ENCODE results near the gene TEX29.

Gene TEX29

GRCh38 chr13:111339366-111340143 lies 19.1 kb downstream of the TEX29 start:
- no peak for DNase-seq (ENCODE audit: low read depth)

GRCh38 chr13:111341886-111342285 lies 21.4 kb downstream of the TEX29 start:
- DNase-seq (ENCODE audit: low read depth) = no peak

GRCh38 chr13:111342721-111343120 lies 22.3 kb downstream of the TEX29 start:
- no peak for DNase-seq (ENCODE audit: low read depth)

- no peak for DNase-seq (ENCODE audit: low read depth)
Measured at GRCh38 chr13:111343186-111343805, 22.9 kb downstream of the TEX29 start.

GRCh38 chr13:111344471-111345191 lies 24.2 kb downstream of the TEX29 start:
- no peak for DNase-seq (ENCODE audit: low read depth)

GRCh38 chr13:111345682-111346081 lies 25.2 kb downstream of the TEX29 start:
- no peak for DNase-seq (ENCODE audit: low read depth)

- DNase-seq (ENCODE audit: low read depth) = no peak
Measured at GRCh38 chr13:111346101-111346680, 25.7 kb downstream of the TEX29 start.

- no peak for DNase-seq (ENCODE audit: low read depth)
Measured at GRCh38 chr13:111347438-111347837, 27.0 kb downstream of the TEX29 start.

GRCh38 chr13:111353508-111353907 lies 33.1 kb downstream of the TEX29 start:
- DNase-seq (ENCODE audit: low read depth) = no peak

- DNase-seq (ENCODE audit: low read depth) = no peak
Measured at GRCh38 chr13:111354789-111355188, 34.3 kb downstream of the TEX29 start.

GRCh38 chr13:111356795-111357194 lies 36.4 kb downstream of the TEX29 start:
- DNase-seq (ENCODE audit: low read depth) = no peak

- DNase-seq (ENCODE audit: low read depth) = no peak
Measured at GRCh38 chr13:111359237-111359915, 38.9 kb downstream of the TEX29 start.

- no peak for DNase-seq (ENCODE audit: low read depth)
Measured at GRCh38 chr13:111359930-111360329, 39.5 kb downstream of the TEX29 start.

- DNase-seq (ENCODE audit: low read depth) = no peak
Measured at GRCh38 chr13:111360452-111360851, 40.0 kb downstream of the TEX29 start.

- DNase-seq (ENCODE audit: low read depth) = no peak
Measured at GRCh38 chr13:111361046-111361872, 40.8 kb downstream of the TEX29 start.

- no peak for DNase-seq (ENCODE audit: low read depth)
Measured at GRCh38 chr13:111361873-111362648, 41.6 kb downstream of the TEX29 start.

- DNase-seq (ENCODE audit: low read depth) = no peak
Measured at GRCh38 chr13:111363121-111363520, 42.7 kb downstream of the TEX29 start.

GRCh38 chr13:111363591-111363990 lies 43.1 kb downstream of the TEX29 start:
- no peak for DNase-seq (ENCODE audit: low read depth)

GRCh38 chr13:111365149-111366005 lies 44.9 kb downstream of the TEX29 start:
- no peak for DNase-seq (ENCODE audit: low read depth)

Measured in HS-27A (cell line).